PC-9 (cell line): ENCODE results near the gene SLC2A3. TPM values are rescaled to one million over a fixed set of nuclear protein-coding genes. Genes with fewer than 3 reads are reported as not detected.
"Not testable (repeated sequence)": the region's sequence is repeated elsewhere in the genome, so short reads cannot be mapped to it uniquely, and the experiment has no call there.

Source experiments
- BruUV-seq: library from RNA; stranded (reverse); fragments of 400-500 nt; replicated peaks from 2 replicates; lab custom pipeline; 2021; lab: Mats Ljungman, UMichigan
- CTCF ChIA-PET: fragments of 300-600 bp; sonication (Branson Sonifier 250); formaldehyde crosslinking; loops from one replicate; lab custom pipeline; 2022; ENCODE audit warnings: antibody characterized with exemption; lab: Charles Lee
- POLR2A ChIA-PET: fragments of 300-600 bp; sonication (Branson Sonifier 250); formaldehyde crosslinking; loops from one replicate; lab custom pipeline; 2022; ENCODE audit warnings: antibody characterized with exemption; ENCODE audit not compliant: unreplicated experiment; lab: Charles Lee
- DNase-seq, 2 experiments: peaks; one replicate each; pipeline versions ENCODE4 v3.0.0 to v3.0.0-alpha.2; 2015 to 2022; ENCODE audit warnings: mixed read lengths in 1 of 2
- H2AFZ ChIP-seq: fragments of 200-600 bp; sonication (generic); 2 replicates; pipeline ENCODE4 v1.8.1; 2017; ENCODE audit warnings: antibody characterized with exemption
- H3F3A ChIP-seq: fragments of 200-600 bp; sonication (generic); 2 replicates; pipeline ENCODE4 v1.8.1; 2017; ENCODE audit warnings: antibody characterized with exemption, mild to moderate bottlenecking, low read depth; ENCODE audit not compliant: insufficient read depth
- H3K27ac ChIP-seq: fragments of 200-600 bp; sonication (generic); 2 replicates; pipeline ENCODE4 v1.6.1; 2016; ENCODE audit warnings: mixed run types
- H3K27me3 ChIP-seq: fragments of 200-600 bp; sonication (generic); 2 replicates; pipeline ENCODE4 v1.6.1; 2016; ENCODE audit warnings: low read depth, mixed run types; ENCODE audit not compliant: insufficient read depth
- H3K36me3 ChIP-seq: fragments of 200-600 bp; sonication (generic); 2 replicates; pipeline ENCODE4 v1.6.1; 2016; ENCODE audit warnings: low read depth, mixed run types
- H3K4me1 ChIP-seq: fragments of 200-600 bp; sonication (generic); replicated peaks from 2 replicates; pipeline ENCODE4 v1.6.1; 2016; ENCODE audit warnings: mixed run types; ENCODE audit not compliant: insufficient read depth
- H3K4me2 ChIP-seq: fragments of 200-600 bp; sonication (generic); 2 replicates; pipeline ENCODE4 v1.6.1; 2017; ENCODE audit warnings: mixed run types
- H3K4me3 ChIP-seq: fragments of 200-600 bp; sonication (generic); 2 replicates; pipeline ENCODE4 v1.6.1; 2016; ENCODE audit warnings: mixed run types
- H3K79me2 ChIP-seq: fragments of 200-600 bp; sonication (generic); 2 replicates; pipeline ENCODE4 v1.6.1; 2017; ENCODE audit warnings: low read depth, mixed run types
- H3K9me2 ChIP-seq: fragments of 200-600 bp; sonication (generic); 2 replicates; pipeline ENCODE4 v1.8.1; 2017; ENCODE audit warnings: mild to moderate bottlenecking; ENCODE audit not compliant: insufficient read depth
- H3K9me3 ChIP-seq: fragments of 200-600 bp; sonication (generic); 2 replicates; pipeline ENCODE4 v1.8.1; 2016; ENCODE audit warnings: low read depth; ENCODE audit not compliant: insufficient read depth
- H4K20me1 ChIP-seq: fragments of 200-600 bp; sonication (generic); 2 replicates; pipeline ENCODE4 v1.8.1; 2017; ENCODE audit not compliant: insufficient read depth
- EZH2 ChIP-seq: fragments of 200-600 bp; sonication (generic); IDR thresholded peaks from 2 replicates; pipeline ENCODE4 v1.8.0; 2017; ENCODE audit warnings: antibody characterized with exemption, low read depth
- intact Hi-C: fragments of 100-400 bp; cut with micrococcal nuclease; formaldehyde crosslinking; loops from one replicate; pipeline ENCODE4 v1.10.0; 2022; ENCODE audit not compliant: unreplicated experiment
- total RNA-seq: library from RNA; stranded (reverse); gene quantifications from 2 replicates; pipeline ENCODE4 v1.2.3, GENCODE V29; 2021
- TF ChIP-seq, protein P1 (sequence below): fragments of 200-600 bp; sonication (generic); conservative IDR thresholded peaks from 2 replicates; pipeline ENCODE4 v1.6.1; 2017; ENCODE audit warnings: mixed run types, antibody characterized with exemption, mild to moderate bottlenecking, moderate library complexity

SLC2A3 gene
- total RNA-seq, 1 experiment from 2014 or later, result 26.2 TPM

DNA sequence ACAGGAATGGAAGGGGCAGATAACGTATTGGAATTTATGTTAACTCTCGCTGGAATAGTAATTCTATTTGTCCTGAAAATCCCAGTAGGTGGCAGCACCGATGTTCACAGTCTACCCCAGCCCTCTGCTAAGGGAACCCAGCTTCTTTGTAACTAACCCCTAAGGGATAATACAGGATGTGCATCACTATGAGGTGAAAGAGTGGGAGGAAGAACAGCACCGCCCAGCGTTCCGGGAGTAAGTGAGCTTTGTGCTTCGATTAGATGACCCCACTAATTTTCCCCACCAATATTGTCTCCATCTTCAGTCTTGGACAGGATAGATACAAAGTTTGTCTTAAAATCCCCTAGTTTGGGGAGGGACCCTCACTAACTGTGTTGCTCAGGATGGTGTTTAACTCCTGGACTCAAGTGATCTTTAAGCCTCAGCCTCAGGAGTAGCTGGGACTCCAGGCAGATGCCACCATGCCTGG, 2.7 kb downstream of the SLC2A3 start:
- H2AFZ ChIP-seq, result no peak overlapping the region
- H3K9me2 ChIP-seq, result no peaks in the 10 kb centered on the region
- H3K9me3 ChIP-seq, result no peaks in the 10 kb centered on the region
- peaks cover 40% of the 10 kb centered on the region for H3F3A ChIP-seq
- CTCF ChIA-PET, result interaction anchor here (0.6 to 2.5 kb wide), 15 partner anchors 25 to 145 kb away, joined by 3 to 28 read pairs (median 6); no protein-coding TSS in a partner anchor
- peaks cover 9% of the 10 kb centered on the region; the same call in 1 of the 2 replicates for H3K36me3 ChIP-seq
- DNase-seq, result peak; percentile 79 to 90
- H3K4me2 ChIP-seq, result peak overlapping the region; percentile 71
- H3K4me3 ChIP-seq, result peak overlapping the region; percentile 59
- no peaks in the 10 kb centered on the region; the same call in 1 of the 2 replicates for H4K20me1 ChIP-seq
- POLR2A ChIA-PET, result interaction anchor here (0.6 to 1.5 kb wide), 6 partner anchors 24 to 310 kb away, joined by 3 to 8 read pairs (median 6); no protein-coding TSS in a partner anchor
- TSS peak; percentile 51 for BruUV-seq
- peak overlapping the region; percentile 33; the same call in 1 of the 2 replicates for H3K27ac ChIP-seq
- peaks cover 44% of the 10 kb centered on the region for H3K4me1 ChIP-seq
- TF ChIP-seq, protein P1, sequence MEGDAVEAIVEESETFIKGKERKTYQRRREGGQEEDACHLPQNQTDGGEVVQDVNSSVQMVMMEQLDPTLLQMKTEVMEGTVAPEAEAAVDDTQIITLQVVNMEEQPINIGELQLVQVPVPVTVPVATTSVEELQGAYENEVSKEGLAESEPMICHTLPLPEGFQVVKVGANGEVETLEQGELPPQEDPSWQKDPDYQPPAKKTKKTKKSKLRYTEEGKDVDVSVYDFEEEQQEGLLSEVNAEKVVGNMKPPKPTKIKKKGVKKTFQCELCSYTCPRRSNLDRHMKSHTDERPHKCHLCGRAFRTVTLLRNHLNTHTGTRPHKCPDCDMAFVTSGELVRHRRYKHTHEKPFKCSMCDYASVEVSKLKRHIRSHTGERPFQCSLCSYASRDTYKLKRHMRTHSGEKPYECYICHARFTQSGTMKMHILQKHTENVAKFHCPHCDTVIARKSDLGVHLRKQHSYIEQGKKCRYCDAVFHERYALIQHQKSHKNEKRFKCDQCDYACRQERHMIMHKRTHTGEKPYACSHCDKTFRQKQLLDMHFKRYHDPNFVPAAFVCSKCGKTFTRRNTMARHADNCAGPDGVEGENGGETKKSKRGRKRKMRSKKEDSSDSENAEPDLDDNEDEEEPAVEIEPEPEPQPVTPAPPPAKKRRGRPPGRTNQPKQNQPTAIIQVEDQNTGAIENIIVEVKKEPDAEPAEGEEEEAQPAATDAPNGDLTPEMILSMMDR, result peak; percentile 85
- no peak for TF ChIP-seq EZH2
- intact Hi-C loops, result loop anchor here (1.0 kb wide), 2 partner anchors 62 to 73 kb away; no protein-coding TSS in a partner anchor
- no peaks in the 10 kb centered on the region for H3K27me3 ChIP-seq
- peaks cover 25% of the 10 kb centered on the region for H3K79me2 ChIP-seq

DNA sequence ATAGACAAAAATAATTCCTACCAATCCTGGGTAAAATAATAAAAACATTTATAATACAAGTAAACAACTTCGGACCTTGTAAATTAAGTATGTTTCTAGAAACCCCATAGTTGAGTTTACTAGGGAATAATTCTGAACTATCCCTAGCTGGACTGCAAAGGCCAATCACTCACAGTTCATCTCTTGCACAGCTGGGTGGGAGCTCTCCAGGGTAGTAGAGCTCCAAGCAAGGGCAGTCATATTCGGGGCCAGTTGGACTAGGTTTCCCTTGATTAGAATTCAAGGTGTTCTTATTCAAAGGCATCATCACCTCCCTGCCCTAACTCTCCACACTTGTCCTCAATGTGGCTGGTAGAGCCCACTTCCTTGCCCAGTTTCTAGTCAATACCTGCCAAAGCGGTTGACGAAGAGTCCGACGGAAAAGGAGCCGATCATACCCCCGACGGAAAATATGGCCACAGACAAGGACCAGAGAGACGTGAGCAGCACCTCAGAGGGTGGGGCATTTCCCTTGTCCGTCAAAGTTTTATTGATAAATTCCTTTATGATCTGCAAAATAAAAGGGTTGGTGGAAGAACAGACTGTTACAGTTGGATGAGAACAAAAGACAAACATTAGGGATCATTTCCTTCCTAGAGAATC, 3.3 kb downstream of the SLC2A3 start:
- not testable (repeated sequence) for BruUV-seq, H3K9me2 ChIP-seq, H3K4me3 ChIP-seq, H3K27me3 ChIP-seq, H2AFZ ChIP-seq, H3K9me3 ChIP-seq, DNase-seq, H3K27ac ChIP-seq, H4K20me1 ChIP-seq
- Histone ChIP-seq H3K79me2 (peaks cover 27% of the 10 kb centered on the region), H3K36me3 (peaks cover 12% of the 10 kb centered on the region; the same call in 1 of the 2 replicates), H3F3A (peaks cover 41% of the 10 kb centered on the region), H3K4me2 (peak overlapping the region; percentile 71; the same call in 1 of the 2 replicates), H3K4me1 (peaks cover 44% of the 10 kb centered on the region)
- intact Hi-C loops, result loop anchor here (1.0 kb wide), 2 partner anchors 63 to 72 kb away; no protein-coding TSS in a partner anchor
- CTCF ChIA-PET, result interaction anchor here (0.6 to 2.5 kb wide), 13 partner anchors 25 to 145 kb away, joined by 4 to 28 read pairs (median 6); no protein-coding TSS in a partner anchor
- POLR2A ChIA-PET, result interaction anchor here (0.6 to 1.5 kb wide), 6 partner anchors 23 to 753 kb away, joined by 3 to 7 read pairs (median 6); no protein-coding TSS in a partner anchor

DNA sequence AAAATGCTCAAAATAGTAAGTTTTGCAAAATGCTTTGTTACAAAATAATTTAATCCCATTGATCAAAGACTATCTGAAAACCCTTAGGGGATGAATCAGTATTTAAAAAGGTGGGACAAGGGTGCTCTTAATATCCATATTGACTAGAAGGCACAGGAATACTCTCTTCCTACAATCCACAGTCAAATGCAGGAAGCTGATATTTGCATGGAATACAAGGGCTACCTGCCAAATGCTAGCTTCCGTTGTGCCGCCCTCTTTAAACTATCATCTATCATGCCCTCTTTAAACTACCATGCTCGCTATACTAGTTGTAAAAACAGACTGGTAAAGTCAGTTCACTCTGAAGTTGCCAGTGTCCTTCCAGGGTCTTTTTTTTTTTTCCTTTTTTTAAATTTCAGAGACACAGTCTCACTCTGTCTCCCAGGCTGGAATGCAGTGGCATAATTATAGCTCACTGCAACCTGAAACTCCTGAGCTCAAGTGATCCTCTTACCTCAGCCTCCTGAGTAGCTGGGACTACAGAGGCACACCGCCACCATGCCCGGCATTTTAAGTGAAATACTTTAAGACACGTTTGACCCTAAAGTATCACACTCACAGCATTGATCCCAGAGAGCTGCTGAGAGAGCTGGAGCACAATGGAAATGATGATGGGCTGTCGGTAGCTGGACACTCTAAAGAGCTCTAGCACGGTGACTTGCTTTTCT, 6.7 kb downstream of the SLC2A3 start:
- ChIA-PET POLR2A (interaction anchor here (0.5 to 0.7 kb wide), 12 partner anchors 19 to 1060 kb away, joined by 3 to 16 read pairs (median 6); partner anchors contain the start of gene FAM90A1), CTCF (interaction anchor here (0.6 to 1.6 kb wide), 8 partner anchors 9 to 563 kb away, joined by 3 to 10 read pairs (median 5); no protein-coding TSS in a partner anchor)
- Histone ChIP-seq H3K36me3 (peaks cover 23% of the 10 kb centered on the region; the same call in 1 of the 2 replicates), H3K4me2 (peak overlapping the region; percentile 49), H3K79me2 (peaks cover 15% of the 10 kb centered on the region), H3K9me3 (no peaks in the 10 kb centered on the region), H3K27me3 (no peaks in the 10 kb centered on the region), H3K4me3 (no peak overlapping the region), H3K9me2 (no peaks in the 10 kb centered on the region), H3K4me1 (peaks cover 36% of the 10 kb centered on the region), H2AFZ (no peak overlapping the region), H3K27ac (peak overlapping the region; percentile 84), H3F3A (peaks cover 43% of the 10 kb centered on the region), H4K20me1 (no peaks in the 10 kb centered on the region)
- BruUV-seq, result no TSS peak
- TF ChIP-seq, protein P1, result no peak
- TF ChIP-seq EZH2, result no peak
- intact Hi-C loops, result loop anchor here (5.0 kb wide), 2 partner anchors 33 to 37 kb away; no protein-coding TSS in a partner anchor
- no peak for DNase-seq
